HG03575 (cell line): ENCODE data around the gene TNK2.

Experiments
- ATAC-seq: cut with Tn5 transposase; IDR thresholded peaks from one replicate; pipeline ENCODE4 v1.9.1; 2021; ENCODE audit not compliant: unreplicated experiment, insufficient number of reproducible peaks, low FRiP score; ENCODE audit errors: extremely low read depth

The TNK2 gene

DNA sequence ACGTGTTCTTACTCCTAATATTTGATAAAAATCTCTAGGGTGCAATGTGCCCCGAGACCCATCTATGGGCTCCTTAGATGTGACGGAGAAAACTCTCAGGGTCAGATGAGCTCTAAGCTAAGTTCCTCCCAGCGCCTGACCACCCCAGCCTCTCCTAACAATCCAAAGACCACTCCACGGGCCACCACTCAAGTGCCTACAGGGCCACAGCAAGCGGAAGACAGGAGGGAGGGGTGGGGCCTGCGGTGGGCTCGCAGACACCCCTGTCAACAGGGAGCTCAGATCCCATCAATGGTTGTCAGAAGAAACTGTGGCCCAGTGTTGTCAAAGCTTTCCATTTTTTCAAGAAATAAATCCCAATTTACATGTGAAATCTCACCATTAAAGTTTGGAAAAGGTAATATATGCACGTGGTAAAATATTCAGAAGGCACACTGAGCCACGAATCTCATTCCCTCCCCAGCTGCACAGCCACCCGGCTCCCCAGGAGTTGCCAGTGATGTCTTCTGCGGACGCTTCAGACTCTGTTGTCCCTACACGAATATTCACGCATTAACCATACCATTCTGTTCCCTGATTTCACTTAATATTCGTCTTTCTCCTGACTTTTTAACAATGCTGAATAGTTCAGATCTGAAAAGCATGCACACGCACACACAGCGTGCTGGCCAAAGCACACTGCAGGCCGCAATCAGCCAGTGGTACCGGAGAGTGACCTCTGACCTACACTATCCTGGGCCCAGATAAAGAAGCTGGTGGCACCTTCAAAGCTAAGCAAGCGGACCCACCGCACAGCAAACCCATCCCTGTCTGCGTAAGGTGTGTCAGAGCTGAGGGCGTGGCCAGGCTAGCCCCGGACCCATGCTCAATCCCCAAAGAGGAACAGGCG, 19.1 kb downstream of the TNK2 start:
- ATAC-seq, result no peak

- no peak for ATAC-seq
Measured at GRCh38 chr3:195888311-195888761, 20.0 kb downstream of the TNK2 start.

DNA sequence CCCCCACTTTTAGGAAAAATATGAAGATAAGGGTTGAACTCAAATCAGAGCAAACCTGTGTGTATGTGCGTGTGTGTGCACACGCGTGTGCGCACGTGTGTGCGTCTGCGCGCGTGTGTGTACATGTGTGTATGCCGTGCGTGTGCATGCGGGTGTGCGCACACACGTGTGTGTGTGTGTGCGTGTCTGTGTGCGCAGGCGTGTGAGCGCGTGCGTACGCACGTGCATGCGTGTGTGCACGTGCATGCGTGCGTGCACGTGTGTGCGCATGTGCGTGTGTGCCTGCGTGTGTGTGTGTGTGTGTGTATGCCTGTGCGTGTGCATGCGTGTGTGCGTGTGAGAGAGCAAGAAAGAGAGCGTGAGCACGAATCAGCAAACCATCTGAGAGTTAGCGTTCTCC, 20.7 kb downstream of the TNK2 start:
- no peak for ATAC-seq

DNA sequence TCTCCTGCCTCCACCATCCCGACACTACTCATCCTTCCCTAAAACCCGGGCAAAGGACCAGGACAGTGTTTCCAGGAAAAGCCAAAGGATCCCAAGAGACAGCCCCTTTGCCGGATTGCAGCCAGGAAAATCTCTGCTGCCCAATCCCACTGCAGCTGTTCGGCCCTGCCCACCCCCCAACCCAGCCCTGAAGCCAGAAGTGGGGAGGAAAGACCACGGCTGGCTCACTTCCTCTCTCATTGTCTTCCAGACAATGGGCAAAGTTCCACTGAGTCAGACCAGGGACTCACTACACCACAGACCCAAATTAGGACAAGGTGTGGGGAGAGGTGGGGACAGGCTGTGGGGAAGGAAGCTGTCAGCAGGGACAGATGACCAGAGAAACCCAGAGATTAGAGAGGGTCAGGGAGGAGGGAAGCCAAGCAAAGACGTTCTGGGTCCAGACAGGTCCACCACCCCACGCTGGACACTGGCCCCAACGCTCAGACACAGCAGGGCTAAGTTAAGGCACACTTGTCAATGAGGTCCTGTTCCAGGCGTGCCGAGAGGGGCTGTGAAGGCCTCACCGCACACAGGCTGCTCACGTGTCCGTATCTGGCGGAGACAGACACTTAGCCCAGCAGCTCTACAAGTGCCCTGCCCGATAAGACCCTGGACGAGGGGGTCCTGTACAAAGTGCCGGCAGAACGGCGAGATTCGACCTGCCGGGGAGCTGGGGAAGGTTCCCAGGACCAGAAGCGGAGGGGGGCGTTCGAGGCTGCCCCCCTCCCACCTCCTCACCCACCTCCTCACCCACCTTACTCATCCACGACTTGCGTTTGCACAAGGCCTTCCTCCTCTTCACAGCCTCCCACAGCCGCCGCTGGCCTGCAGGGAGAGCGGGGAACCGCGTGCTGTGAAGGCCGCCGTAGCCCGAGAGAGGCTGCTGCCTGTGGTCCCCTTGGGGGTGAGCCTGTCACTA, 21.9 kb downstream of the TNK2 start:
- no peak for ATAC-seq

DNA sequence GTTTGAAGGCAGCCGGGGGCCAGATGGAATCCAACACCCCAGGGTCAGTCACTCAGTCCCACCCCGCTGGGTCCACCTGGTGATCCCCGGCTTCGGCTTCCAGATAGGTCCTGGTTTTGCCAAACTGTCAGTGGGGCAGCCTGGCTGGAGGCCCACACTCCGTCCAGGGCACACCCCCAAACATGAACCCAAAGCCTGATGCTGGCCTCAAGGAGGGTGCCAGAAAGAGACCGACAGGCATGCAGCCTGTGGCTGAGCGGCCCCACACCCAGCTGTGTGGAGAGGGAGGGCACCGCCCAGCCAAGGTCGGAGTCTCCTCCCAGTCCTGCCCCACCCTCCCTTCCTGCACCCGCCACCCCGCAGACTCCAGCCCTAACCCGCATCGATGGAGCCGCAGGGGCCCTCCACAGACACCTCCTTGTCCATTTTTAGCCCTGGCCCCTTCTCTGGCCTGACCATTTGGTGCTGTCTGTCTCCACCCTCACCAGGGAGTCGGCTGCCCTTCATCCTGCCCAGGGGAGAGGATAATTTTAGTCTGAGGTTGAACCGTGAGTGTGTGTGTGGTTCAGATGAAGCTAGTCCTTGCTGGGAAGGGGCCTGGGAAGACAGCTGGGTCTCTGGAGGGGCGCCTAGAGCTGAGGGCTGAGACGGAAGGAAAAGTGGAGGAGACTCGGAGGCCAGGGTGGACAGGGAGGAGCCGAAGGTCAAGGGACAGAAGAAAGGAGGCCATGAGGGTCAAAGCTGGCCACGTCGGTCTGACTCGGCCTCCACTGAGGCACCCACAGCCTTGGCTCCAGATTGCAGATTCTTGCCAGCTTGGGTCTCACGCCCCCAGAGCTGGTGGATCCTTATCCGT, 23.1 kb downstream of the TNK2 start:
- ATAC-seq, result no peak

GRCh38 chr3:195884691-195885035, 23.7 kb downstream of the TNK2 start:
- ATAC-seq, result no peak

GRCh38 chr3:195883801-195884200, 24.6 kb downstream of the TNK2 start:
- no peak for ATAC-seq

DNA sequence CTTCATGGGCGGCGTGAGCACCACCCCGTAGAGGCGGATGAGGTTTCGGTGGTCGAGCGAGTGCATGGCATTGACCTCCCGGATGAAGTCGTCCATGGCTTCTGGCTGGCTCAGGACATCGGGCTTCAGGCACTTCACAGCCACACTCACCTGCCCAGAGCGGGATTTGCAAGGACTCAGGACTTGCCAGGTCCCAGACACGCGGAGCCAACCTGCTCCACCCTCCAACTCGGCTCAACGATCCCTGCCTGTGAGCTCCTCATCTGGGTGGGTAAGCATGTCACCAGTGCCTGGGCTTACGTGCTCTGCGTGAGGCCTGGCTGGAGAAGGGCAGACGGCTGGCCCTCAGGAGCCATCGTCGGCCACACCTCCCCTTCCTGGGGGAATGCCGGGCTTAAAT, 25.2 kb downstream of the TNK2 start:
- ATAC-seq, result no peak

- ATAC-seq, result no peak
Measured at GRCh38 chr3:195882002-195882441, 26.3 kb downstream of the TNK2 start.

GRCh38 chr3:195881276-195881988, 26.9 kb downstream of the TNK2 start:
- no peak for ATAC-seq

DNA sequence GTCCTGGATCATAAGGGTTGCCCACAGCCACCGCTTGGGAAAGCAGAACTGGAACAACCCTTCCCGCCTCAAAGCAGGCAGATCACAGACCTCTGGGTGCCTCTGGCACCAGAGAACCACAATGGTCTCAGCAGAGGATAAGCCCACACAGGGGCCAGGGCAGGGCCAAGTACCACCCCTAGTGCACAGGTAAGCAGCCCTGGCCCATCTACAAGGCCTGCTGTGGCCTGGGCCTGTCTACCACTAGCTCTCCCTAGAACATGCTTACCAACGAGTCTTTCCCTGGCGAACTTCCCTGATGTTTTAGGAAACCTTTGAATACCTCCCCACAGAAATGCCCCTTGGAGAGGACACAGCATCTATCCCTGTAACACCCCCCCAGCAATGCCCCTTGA, 28.3 kb downstream of the TNK2 start:
- no peak for ATAC-seq

GRCh38 chr3:195879416-195880036, 28.8 kb downstream of the TNK2 start:
- no peak for ATAC-seq

GRCh38 chr3:195878424-195879274, 29.7 kb downstream of the TNK2 start:
- no peak for ATAC-seq

DNA sequence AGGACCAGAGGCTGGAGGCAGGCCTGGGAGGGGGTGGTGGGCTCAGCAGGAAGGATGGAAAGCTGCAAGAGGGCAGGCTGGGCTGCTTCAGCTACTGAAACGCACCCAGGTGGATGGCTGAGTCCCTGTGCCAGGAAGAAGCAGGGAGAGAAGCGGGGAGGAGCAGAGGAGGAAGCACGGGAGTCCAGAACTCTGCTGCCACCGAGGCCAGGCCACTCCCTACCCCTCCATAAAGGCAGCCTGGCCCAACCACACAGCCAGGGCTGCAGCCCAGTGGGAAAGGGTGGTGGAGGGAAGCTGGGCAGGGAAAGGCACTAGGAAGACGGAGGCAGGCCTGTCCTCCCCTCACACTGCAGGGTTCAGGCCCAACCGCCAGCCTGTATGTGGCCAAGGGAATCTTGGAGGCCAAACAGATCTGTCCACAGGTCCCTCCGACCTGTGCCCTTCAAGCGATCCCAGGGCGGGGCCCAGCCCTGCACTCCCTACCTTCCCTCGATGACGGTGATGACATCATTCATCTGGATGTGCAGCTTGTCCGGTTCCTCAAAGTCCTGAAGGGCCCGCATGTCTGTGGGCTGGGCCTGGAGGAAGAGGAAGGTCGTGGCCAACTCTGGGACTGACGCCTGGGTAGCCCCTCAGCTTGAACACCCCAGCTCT, 30.5 kb downstream of the TNK2 start:
- no peak for ATAC-seq

DNA sequence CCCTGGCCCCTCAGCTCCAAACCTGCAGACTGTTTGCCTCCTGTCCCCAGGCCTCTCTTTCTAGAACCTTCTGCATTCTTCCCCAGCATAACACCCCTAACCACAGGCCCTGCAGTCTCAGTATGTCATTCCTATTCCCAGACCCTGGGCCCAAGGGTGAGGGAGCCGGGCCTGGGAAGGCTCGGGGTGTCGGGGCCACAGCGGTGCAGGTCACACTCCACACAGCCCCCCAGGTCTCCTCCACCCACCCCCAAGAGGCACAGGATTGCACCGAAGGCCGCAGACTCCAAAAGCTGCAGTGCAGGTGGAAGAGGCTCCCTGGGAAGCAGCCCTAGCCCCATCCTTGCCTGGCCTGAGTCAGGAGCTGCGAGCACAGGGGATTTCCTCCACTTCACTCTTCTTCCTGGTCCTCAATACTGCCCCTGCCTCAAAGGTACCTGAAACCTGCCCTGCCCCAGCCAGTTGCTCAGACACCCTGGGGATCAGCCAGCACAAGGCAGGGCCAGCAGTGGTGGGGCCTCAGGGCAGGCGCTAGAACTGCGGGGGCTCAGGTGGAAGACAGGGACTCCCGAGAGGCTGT, 31.1 kb downstream of the TNK2 start:
- ATAC-seq, result no peak

DNA sequence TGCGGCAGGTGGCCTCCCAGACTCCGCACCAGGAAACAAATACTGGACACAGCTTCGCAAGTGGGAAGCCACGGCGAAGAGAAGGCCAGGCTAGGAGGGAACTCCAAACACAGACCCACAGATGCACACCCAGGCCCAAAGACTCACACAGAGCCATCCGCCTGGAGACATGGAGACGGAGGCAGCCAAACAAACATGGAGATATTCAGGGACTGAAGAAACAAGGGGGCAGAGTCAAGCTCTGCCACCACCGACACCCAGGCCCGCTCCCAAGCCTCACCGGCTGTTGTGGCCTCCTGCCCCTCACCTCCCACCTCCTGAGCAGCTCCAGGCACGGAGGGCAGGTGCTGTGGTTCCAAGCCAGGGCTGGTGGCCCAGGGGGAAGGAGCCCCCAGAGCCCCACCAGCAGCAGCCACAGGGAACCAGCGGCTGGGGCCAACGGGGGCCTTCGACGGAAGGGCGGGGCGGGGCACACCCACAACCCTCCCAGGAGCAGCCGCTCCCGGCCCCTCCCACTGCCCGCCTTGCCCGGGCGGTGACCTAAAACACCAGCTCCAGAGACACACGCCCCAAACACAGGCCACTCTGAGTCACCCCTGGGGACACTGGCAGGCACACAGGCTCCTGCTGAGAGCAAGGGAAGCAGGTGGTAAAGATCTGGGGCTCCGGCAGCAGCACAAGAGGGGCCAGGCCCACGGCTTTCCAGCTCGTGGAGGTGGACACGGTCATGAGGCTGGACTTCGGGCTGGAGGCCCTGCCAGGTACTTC, 31.9 kb downstream of the TNK2 start:
- ATAC-seq, result no peak
